ENCODE measurements around the gene ZNF385A.

The ZNF385A gene

DNA sequence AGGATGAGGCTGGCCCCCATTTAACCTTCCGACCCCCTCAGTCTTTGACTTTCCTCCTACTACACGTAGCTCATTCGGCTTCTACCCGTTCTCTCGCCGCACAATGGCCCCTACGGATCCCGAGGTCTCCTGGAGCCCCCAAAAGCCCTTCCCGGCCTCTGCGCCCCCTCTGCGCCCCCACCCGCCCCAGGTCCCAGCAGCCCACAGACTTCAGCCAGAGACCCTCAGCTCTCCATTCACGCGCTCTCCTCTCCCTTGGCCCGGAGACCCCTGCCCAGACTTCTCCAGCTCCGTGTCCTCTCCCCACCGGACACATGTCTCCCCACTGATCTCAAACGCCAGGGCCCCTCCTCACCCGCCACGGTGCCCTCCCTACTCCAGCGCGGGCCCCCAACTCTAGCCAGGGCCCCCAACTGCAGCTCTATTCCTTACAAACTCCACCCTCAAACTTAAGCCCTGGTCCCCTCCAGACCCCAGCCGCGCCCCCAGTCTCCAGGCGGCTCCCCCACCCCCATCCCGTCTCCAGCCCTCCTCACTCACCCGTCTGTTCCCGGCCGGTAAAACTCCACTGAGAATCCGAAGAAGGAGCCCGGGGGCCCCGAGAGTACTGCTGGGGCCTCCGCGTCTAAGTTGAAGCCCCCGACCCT, 34.0 kb upstream of the ZNF385A start:
- no peak for TF ChIP-seq ZNF8 (CRISPR knock-in tag; IDR thresholded peaks at IDR 0.05)
- TF ChIP-seq, protein P1, sequence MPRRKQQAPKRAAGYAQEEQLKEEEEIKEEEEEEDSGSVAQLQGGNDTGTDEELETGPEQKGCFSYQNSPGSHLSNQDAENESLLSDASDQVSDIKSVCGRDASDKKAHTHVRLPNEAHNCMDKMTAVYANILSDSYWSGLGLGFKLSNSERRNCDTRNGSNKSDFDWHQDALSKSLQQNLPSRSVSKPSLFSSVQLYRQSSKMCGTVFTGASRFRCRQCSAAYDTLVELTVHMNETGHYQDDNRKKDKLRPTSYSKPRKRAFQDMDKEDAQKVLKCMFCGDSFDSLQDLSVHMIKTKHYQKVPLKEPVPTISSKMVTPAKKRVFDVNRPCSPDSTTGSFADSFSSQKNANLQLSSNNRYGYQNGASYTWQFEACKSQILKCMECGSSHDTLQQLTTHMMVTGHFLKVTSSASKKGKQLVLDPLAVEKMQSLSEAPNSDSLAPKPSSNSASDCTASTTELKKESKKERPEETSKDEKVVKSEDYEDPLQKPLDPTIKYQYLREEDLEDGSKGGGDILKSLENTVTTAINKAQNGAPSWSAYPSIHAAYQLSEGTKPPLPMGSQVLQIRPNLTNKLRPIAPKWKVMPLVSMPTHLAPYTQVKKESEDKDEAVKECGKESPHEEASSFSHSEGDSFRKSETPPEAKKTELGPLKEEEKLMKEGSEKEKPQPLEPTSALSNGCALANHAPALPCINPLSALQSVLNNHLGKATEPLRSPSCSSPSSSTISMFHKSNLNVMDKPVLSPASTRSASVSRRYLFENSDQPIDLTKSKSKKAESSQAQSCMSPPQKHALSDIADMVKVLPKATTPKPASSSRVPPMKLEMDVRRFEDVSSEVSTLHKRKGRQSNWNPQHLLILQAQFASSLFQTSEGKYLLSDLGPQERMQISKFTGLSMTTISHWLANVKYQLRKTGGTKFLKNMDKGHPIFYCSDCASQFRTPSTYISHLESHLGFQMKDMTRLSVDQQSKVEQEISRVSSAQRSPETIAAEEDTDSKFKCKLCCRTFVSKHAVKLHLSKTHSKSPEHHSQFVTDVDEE (CRISPR knock-in tag; IDR thresholded peaks at IDR 0.05): no peak
- no peak for TF ChIP-seq ARNTL (CRISPR knock-in tag; IDR thresholded peaks at IDR 0.05; ENCODE audit: borderline replicate concordance, low read depth)
- peak; percentile 38 for ATAC-seq

DNA sequence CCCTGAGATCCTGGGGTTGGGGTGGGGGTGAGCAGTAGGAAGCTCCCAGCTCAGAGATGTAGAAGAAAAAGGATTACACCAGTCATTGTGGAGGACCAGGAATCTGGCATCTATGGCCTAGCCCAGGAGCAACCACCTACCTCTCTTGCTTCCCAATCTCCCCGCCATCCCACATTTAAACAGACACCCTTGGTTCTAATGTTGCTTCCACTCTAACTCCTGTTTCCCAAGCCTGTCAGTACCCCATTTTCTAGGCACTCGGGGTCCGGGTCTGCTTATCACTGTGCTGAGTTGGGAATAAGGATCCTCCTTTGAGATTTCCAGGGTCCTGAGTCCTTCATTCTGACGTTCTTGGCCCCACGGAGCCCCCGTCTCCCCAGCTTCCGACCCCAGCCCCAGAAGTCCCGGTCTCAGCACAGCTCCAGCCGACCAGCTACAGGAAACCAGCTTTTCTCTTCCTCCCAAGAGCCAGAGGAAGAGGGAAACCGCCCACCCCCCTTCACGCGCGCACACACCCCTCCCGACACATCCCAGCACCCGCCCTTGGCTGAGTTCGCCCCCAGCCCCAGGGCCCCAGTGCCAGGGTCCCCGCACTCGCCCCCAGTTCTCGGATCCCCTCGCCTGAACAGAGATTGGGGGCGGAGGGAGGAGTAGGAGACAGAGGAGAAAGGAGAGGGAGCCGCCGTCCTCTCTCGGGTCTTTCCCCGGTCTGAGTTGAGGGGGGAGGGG, 33.3 kb upstream of the ZNF385A start:
- TF ChIP-seq ZNF565 (CRISPR knock-in tag; conservative IDR thresholded peaks at IDR 0.05; ENCODE audit: low read depth) (no peak), ZNF70 (CRISPR knock-in tag; IDR thresholded peaks at IDR 0.05) (no peak)
- TF ChIP-seq, protein P2, sequence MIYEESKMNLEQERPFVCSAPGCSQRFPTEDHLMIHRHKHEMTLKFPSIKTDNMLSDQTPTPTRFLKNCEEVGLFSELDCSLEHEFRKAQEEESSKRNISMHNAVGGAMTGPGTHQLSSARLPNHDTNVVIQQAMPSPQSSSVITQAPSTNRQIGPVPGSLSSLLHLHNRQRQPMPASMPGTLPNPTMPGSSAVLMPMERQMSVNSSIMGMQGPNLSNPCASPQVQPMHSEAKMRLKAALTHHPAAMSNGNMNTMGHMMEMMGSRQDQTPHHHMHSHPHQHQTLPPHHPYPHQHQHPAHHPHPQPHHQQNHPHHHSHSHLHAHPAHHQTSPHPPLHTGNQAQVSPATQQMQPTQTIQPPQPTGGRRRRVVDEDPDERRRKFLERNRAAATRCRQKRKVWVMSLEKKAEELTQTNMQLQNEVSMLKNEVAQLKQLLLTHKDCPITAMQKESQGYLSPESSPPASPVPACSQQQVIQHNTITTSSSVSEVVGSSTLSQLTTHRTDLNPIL (CRISPR knock-in tag; IDR thresholded peaks at IDR 0.05; ENCODE audit: low read depth): no peak
- TF ChIP-seq, protein P3, sequence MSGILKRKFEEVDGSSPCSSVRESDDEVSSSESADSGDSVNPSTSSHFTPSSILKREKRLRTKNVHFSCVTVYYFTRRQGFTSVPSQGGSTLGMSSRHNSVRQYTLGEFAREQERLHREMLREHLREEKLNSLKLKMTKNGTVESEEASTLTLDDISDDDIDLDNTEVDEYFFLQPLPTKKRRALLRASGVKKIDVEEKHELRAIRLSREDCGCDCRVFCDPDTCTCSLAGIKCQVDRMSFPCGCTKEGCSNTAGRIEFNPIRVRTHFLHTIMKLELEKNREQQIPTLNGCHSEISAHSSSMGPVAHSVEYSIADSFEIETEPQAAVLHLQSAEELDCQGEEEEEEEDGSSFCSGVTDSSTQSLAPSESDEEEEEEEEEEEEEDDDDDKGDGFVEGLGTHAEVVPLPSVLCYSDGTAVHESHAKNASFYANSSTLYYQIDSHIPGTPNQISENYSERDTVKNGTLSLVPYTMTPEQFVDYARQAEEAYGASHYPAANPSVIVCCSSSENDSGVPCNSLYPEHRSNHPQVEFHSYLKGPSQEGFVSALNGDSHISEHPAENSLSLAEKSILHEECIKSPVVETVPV (CRISPR knock-in tag; IDR thresholded peaks at IDR 0.05): no peak
- peak; percentile 28 for ATAC-seq

GRCh38 chr12:54416687-54417603, 32.4 kb upstream of the ZNF385A start:
- ATAC-seq: no peak
- TF ChIP-seq, protein P3 (CRISPR knock-in tag; IDR thresholded peaks at IDR 0.05): no peak
- TF ChIP-seq, protein P1 (CRISPR knock-in tag; IDR thresholded peaks at IDR 0.05): no peak
- TF ChIP-seq POU6F1 (CRISPR knock-in tag; IDR thresholded peaks at IDR 0.05; ENCODE audit: borderline replicate concordance, low read depth) (no peak), GLIS3 (CRISPR knock-in tag; IDR thresholded peaks at IDR 0.05) (no peak), ZNF70 (CRISPR knock-in tag; IDR thresholded peaks at IDR 0.05) (no peak), ZNF8 (CRISPR knock-in tag; IDR thresholded peaks at IDR 0.05) (no peak), ZFP3 (CRISPR knock-in tag; IDR thresholded peaks at IDR 0.05) (no peak), TOX (CRISPR knock-in tag; IDR thresholded peaks at IDR 0.05; ENCODE audit: borderline replicate concordance) (no peak), SNAI2 (CRISPR knock-in tag; IDR thresholded peaks at IDR 0.05) (no peak), ESRRG (CRISPR knock-in tag; IDR thresholded peaks at IDR 0.05) (no peak), ISL1 (CRISPR knock-in tag; IDR thresholded peaks at IDR 0.05) (no peak), BACH2 (CRISPR knock-in tag; IDR thresholded peaks at IDR 0.05; ENCODE audit: borderline replicate concordance) (no peak), ZC3H10 (CRISPR knock-in tag; IDR thresholded peaks at IDR 0.05) (no peak), TCF4 (CRISPR knock-in tag; IDR thresholded peaks at IDR 0.05; ENCODE audit: borderline replicate concordance) (no peak), ARNTL (CRISPR knock-in tag; IDR thresholded peaks at IDR 0.05; ENCODE audit: borderline replicate concordance, low read depth) (no peak), ZNF565 (CRISPR knock-in tag; conservative IDR thresholded peaks at IDR 0.05; ENCODE audit: low read depth) (no peak), PPARA (CRISPR knock-in tag; IDR thresholded peaks at IDR 0.05; ENCODE audit: borderline replicate concordance) (no peak)
- TF ChIP-seq, protein P2 (CRISPR knock-in tag; IDR thresholded peaks at IDR 0.05; ENCODE audit: low read depth): no peak

Data from SK-N-SH treated with all-trans-retinoic acid at 6 μM for 48 hours (cell line).